AG08396 (cell line): Measurements from ENCODE around the gene UBE2S.
"Not testable (repeated sequence)": the region's sequence is repeated elsewhere in the genome, so short reads cannot be mapped to it uniquely, and the experiment has no call there.

Experiments
- DNase-seq: peaks from one replicate; pipeline ENCODE4 v3.0.0; 2012; ENCODE audit warnings: low spot score, mixed read lengths

Gene UBE2S

GRCh38 chr19:55406091-55406825, 1.3 kb downstream of the UBE2S start:
- DNase-seq, result no peak

GRCh38 chr19:55405638-55406037, 1.9 kb downstream of the UBE2S start:
- DNase-seq, result no peak

- DNase-seq, result no peak
Observed at GRCh38 chr19:55402509-55402908, 5.1 kb downstream of the UBE2S start.

GRCh38 chr19:55401390-55401789, 6.2 kb downstream of the UBE2S start:
- DNase-seq, result not testable (repeated sequence)

GRCh38 chr19:55400281-55401087, 7.1 kb downstream of the UBE2S start:
- no peak for DNase-seq

GRCh38 chr19:55398200-55398925, 9.2 kb downstream of the UBE2S start:
- DNase-seq, result no peak

GRCh38 chr19:55392820-55393761, 14.5 kb downstream of the UBE2S start:
- no peak for DNase-seq

- no peak for DNase-seq
Observed at GRCh38 chr19:55391702-55392615, 15.6 kb downstream of the UBE2S start.

GRCh38 chr19:55391191-55391670, 16.4 kb downstream of the UBE2S start:
- no peak for DNase-seq

GRCh38 chr19:55390461-55390880, 17.1 kb downstream of the UBE2S start:
- no peak for DNase-seq

- DNase-seq, result no peak
Observed at GRCh38 chr19:55389386-55390317, 17.9 kb downstream of the UBE2S start.

GRCh38 chr19:55387736-55388497, 19.7 kb downstream of the UBE2S start:
- no peak for DNase-seq

GRCh38 chr19:55386493-55386971, 21.1 kb downstream of the UBE2S start:
- no peak for DNase-seq

GRCh38 chr19:55385724-55386492, 21.7 kb downstream of the UBE2S start, which contains the start of gene RPL28:
TSS of gene RPL28 (plus strand) at chr19:55385932. CDS start at chr19:55386358, 426 bp downstream.
- DNase-seq, result peak; percentile 97

- DNase-seq, result peak; percentile 95
Observed at GRCh38 chr19:55384920-55385723, 22.5 kb downstream of the UBE2S start.

- DNase-seq, result no peak
Observed at GRCh38 chr19:55384131-55384919, 23.3 kb downstream of the UBE2S start, which contains the start of gene TMEM238. TSS of gene TMEM238 (minus strand) at chr19:55384292. CDS start at chr19:55384259, 33 bp downstream.
